IMR-90 (cell line): Measurements from ENCODE around the gene CIB2. TPM values are rescaled to one million over a fixed set of nuclear protein-coding genes. Genes with fewer than 3 reads are reported as not detected.
A peak's percentile ranks its signal among the peaks of the same experiment; 100 is the strongest.

ENCODE experiments used
- ATAC-seq: fragments of 200-7000 bp; cut with Tn5 transposase; 2 replicates; pipeline ENCODE4 v1.9.1; 2020; ENCODE audit warnings: low read depth, mild to moderate bottlenecking, moderate library complexity
- Bru-seq: library from RNA; stranded (reverse); fragments of 400-500 nt; gene quantifications from one replicate; lab custom pipeline; 2021; lab: Mats Ljungman, UMichigan
- BruChase-seq, 2 experiments: library from RNA; stranded (reverse); fragments of 400-500 nt; gene quantifications; one replicate each; lab custom pipeline; 2021; lab: Mats Ljungman, UMichigan
- BruUV-seq: library from RNA; stranded (reverse); fragments of 400-500 nt; replicated peaks from 2 replicates; lab custom pipeline; 2021; lab: Mats Ljungman, UMichigan
- CTCF ChIA-PET: fragments of 300-600 bp; formaldehyde crosslinking; extraction: SDS; loops from one replicate; lab custom pipeline; 2021; ENCODE audit warnings: antibody characterized with exemption; lab: Yijun Ruan, JAX
- POLR2A ChIA-PET: fragments of 300-600 bp; sonication (Branson Sonifier 250); formaldehyde crosslinking; loops from one replicate; lab custom pipeline; 2022; ENCODE audit warnings: antibody characterized with exemption; ENCODE audit not compliant: unreplicated experiment; lab: Charles Lee
- DNase-seq: peaks from one replicate; pipeline ENCODE4 v3.0.0; 2013
- H2AFZ ChIP-seq: replicated peaks from 2 replicates; pipeline ENCODE3; 2013; ENCODE audit warnings: low read length, mild to moderate bottlenecking; ENCODE audit not compliant: poor library complexity
- H2AK5ac ChIP-seq: 2 replicates; pipeline ENCODE4 v1.6.1; 2013; ENCODE audit warnings: low read depth, low read length, inconsistent platforms
- H2AK9ac ChIP-seq: replicated peaks from 2 replicates; pipeline ENCODE3; 2013; ENCODE audit warnings: mild to moderate bottlenecking, low read depth, low read length, moderate library complexity; ENCODE audit not compliant: poor library complexity
- H2BK120ac ChIP-seq: 2 replicates; pipeline ENCODE4 v1.6.1; 2013; ENCODE audit warnings: low read depth, low read length, inconsistent platforms
- H2BK15ac ChIP-seq: 3 replicates; pipeline ENCODE4 v1.6.1; 2013; ENCODE audit warnings: low read depth, low read length, inconsistent platforms
- H2BK20ac ChIP-seq: 2 replicates; pipeline ENCODE4 v1.6.1; 2013; ENCODE audit warnings: low read depth, mild to moderate bottlenecking, inconsistent platforms, low read length, moderate library complexity
- H2BK5ac ChIP-seq: 2 replicates; pipeline ENCODE4 v1.6.1; 2013; ENCODE audit warnings: mild to moderate bottlenecking, low read depth, low read length, inconsistent platforms; ENCODE audit not compliant: poor library complexity, severe bottlenecking
- H3K14ac ChIP-seq: replicated peaks from 2 replicates; pipeline ENCODE4 v1.6.1; 2013; ENCODE audit warnings: low read depth, low read length, inconsistent platforms
- H3K18ac ChIP-seq: 2 replicates; pipeline ENCODE4 v1.6.1; 2013; ENCODE audit warnings: low read depth, low read length, control low read depth
- H3K23ac ChIP-seq: 2 replicates; pipeline ENCODE4 v1.6.1; 2013; ENCODE audit warnings: low read depth, low read length, inconsistent platforms
- H3K27ac ChIP-seq: 2 replicates; pipeline ENCODE4 v1.5.1; 2013; ENCODE audit warnings: mild to moderate bottlenecking, control low read depth, low read length; ENCODE audit not compliant: insufficient read depth
- H3K27me3 ChIP-seq: 2 replicates; pipeline ENCODE4 v1.6.1; 2013; ENCODE audit warnings: low read length; ENCODE audit not compliant: control insufficient read depth, insufficient read depth
- H3K36me3 ChIP-seq: 2 replicates; pipeline ENCODE4 v1.6.1; 2013; ENCODE audit warnings: low read length, mixed read lengths; ENCODE audit not compliant: control insufficient read depth, insufficient read depth
- H3K4ac ChIP-seq: 2 replicates; pipeline ENCODE4 v1.6.1; 2013; ENCODE audit warnings: low read depth, low read length, inconsistent platforms
- H3K4me1 ChIP-seq: 2 replicates; pipeline ENCODE4 v1.6.1; 2013; ENCODE audit warnings: low read length, mixed read lengths; ENCODE audit not compliant: control insufficient read depth, insufficient read depth
- H3K4me2 ChIP-seq: 2 replicates; pipeline ENCODE4 v1.6.1; 2013; ENCODE audit warnings: low read depth, mild to moderate bottlenecking, control low read depth, low read length, moderate library complexity
- H3K4me3 ChIP-seq: 2 replicates; pipeline ENCODE4 v1.5.1; 2013; ENCODE audit warnings: low read depth, mild to moderate bottlenecking, control low read depth, low read length, moderate library complexity; ENCODE audit not compliant: insufficient read depth
- H3K56ac ChIP-seq: 2 replicates; pipeline ENCODE4 v1.6.1; 2013; ENCODE audit warnings: low read length, inconsistent platforms; ENCODE audit not compliant: insufficient read depth; ENCODE audit errors: extremely low read depth
- H3K79me1 ChIP-seq, 2 experiments: 2 replicates each; pipeline ENCODE4 v1.6.1; 2013; ENCODE audit warnings: low read length in 2 of 2, inconsistent platforms in 1 of 2, low read depth in 1 of 2
- H3K9ac ChIP-seq: 2 replicates; pipeline ENCODE4 v1.6.1; 2013; ENCODE audit warnings: low read depth, low read length, control low read depth
- H3K9me1 ChIP-seq: 2 replicates; pipeline ENCODE4 v1.6.1; 2013; ENCODE audit warnings: low read length, inconsistent platforms; ENCODE audit not compliant: insufficient read depth
- H3K9me3 ChIP-seq: 2 replicates; pipeline ENCODE4 v1.6.1; 2013; ENCODE audit warnings: low read length; ENCODE audit not compliant: control insufficient read depth, insufficient read depth
- H4K20me1 ChIP-seq: 2 replicates; pipeline ENCODE4 v1.6.1; 2013; ENCODE audit warnings: low read length, inconsistent platforms; ENCODE audit not compliant: insufficient read depth
- H4K5ac ChIP-seq: 2 replicates; pipeline ENCODE4 v1.6.1; 2013; ENCODE audit warnings: mild to moderate bottlenecking, low read depth, low read length, control low read depth
- H4K8ac ChIP-seq, 2 experiments: 2 replicates each; pipeline ENCODE4 v1.6.1; 2013; ENCODE audit warnings: low read depth in 2 of 2, low read length in 2 of 2, control low read depth in 1 of 2, inconsistent platforms in 1 of 2
- H4K91ac ChIP-seq: 2 replicates; pipeline ENCODE4 v1.6.1; 2013; ENCODE audit warnings: low read depth, low read length, inconsistent platforms; ENCODE audit not compliant: insufficient read depth
- CEBPB ChIP-seq: IDR thresholded peaks from 2 replicates; pipeline ENCODE4 v1.6.1; 2012; ENCODE audit warnings: low read depth, low read length, improper control_type of control experiment
- MAFK ChIP-seq: IDR thresholded peaks from 2 replicates; pipeline ENCODE4 v1.6.1; 2012; ENCODE audit warnings: low read depth, low read length, improper control_type of control experiment
- MAZ ChIP-seq: IDR thresholded peaks from 2 replicates; pipeline ENCODE4 v1.6.1; 2012; ENCODE audit warnings: low read depth, mild to moderate bottlenecking, low read length, improper control_type of control experiment, moderate library complexity, borderline replicate concordance
- POLR2A ChIP-seq: IDR thresholded peaks from 2 replicates; pipeline ENCODE4 v1.6.1; 2012; ENCODE audit warnings: mild to moderate bottlenecking, low read depth, low read length
- RAD21 ChIP-seq: IDR thresholded peaks from 2 replicates; pipeline ENCODE4 v1.6.1; 2012; ENCODE audit warnings: low read length, improper control_type of control experiment
- SMC3 ChIP-seq: fragments of 150-350 bp; IDR thresholded peaks from 2 replicates; pipeline ENCODE4 v1.6.1; 2016; ENCODE audit warnings: low read depth, mild to moderate bottlenecking, antibody characterized with exemption, low read length, moderate library complexity
- WGBS, 2 experiments: methylation state at CpG; one replicate each; pipeline versions ENCODE4 v1.1.5 to v1.1.7; 2013; ENCODE audit warnings: missing lambda C conversion rate in 2 of 2; ENCODE audit not compliant: insufficient read length in 1 of 2; ENCODE audit errors: extremely low coverage in 2 of 2; 5-methylcytosine and 5-hydroxymethylcytosine counted together
- dilution Hi-C: fragments of 300-500 bp; cut with HindIII; formaldehyde crosslinking; loops from one replicate; pipeline ENCODE4 v1.14.3; 2018; ENCODE audit warnings: low sequenced_read_pairs; ENCODE audit not compliant: unreplicated experiment
- in situ Hi-C: fragments of 300-500 bp; cut with MboI; formaldehyde crosslinking; loops from 3 replicates; pipeline ENCODE4 v1.14.3; 2019; ENCODE audit warnings: low sequenced_read_pairs, inconsistent platforms, mixed read lengths
- intact Hi-C: fragments of 100-400 bp; cut with micrococcal nuclease; formaldehyde crosslinking; loops from 2 replicates; pipeline ENCODE4 v1.10.0; 2022
- long read RNA-seq: library from polyadenylated mRNA; unstranded; transcript quantifications from one replicate; pipeline ENCODE4 v2.0.0, GENCODE V29; 2021; ENCODE audit not compliant: unreplicated experiment
- polyA plus RNA-seq, 3 experiments: library from polyadenylated mRNA; depleted of rRNA; stranded (reverse); fragments of >200 nt; gene quantifications; 2 replicates each; pipeline ENCODE4 v1.2.3, GENCODE V29; 2012; ENCODE audit warnings: low replicate concordance in 1 of 3
- total RNA-seq: library from RNA; depleted of rRNA; stranded (reverse); fragments of >200 nt; gene quantifications from 2 replicates; pipeline ENCODE4 v1.2.3, GENCODE V29; 2012; rRNA removed
- TF ChIP-seq, protein P1 (sequence below): fragments of 150-350 bp; IDR thresholded peaks from 2 replicates; pipeline ENCODE4 v1.6.1; 2016; ENCODE audit warnings: low read depth, mild to moderate bottlenecking, low read length, moderate library complexity, borderline replicate concordance
- TF ChIP-seq, protein P2 (sequence below): conservative IDR thresholded peaks from 2 replicates; pipeline ENCODE4 v1.5.1; 2012; ENCODE audit warnings: mild to moderate bottlenecking, low read depth, low read length, improper control_type of control experiment

The CIB2 gene
- total RNA-seq (2.2 and 2.5 TPM in 2 replicates), polyA plus RNA-seq (2012; rRNA removed) (2.4 and 2.8 TPM in 2 replicates), Bru-seq, nascent RNA (percentile 30 among the genes with signal in this experiment), BruChase-seq, experiment 1, labeled RNA remaining after a 6-hour chase (percentile 23 among the genes with signal in this experiment), BruChase-seq, experiment 2, labeled RNA remaining after a 2-hour chase (percentile 25 among the genes with signal in this experiment)
- polyA plus RNA-seq (2012; cell fraction: cytosol; rRNA removed) = 2.5 and 3.1 TPM in 2 replicates
- 0.83 and 2.3 TPM in 2 replicates for polyA plus RNA-seq (2012; cell fraction: nucleus; rRNA removed; ENCODE audit: low replicate concordance)
- long read RNA-seq, partial matches to known transcripts = 0 of 6 reads
- long read RNA-seq, other reads (novel, unspliced or antisense) = 5 of 6 reads

DNA sequence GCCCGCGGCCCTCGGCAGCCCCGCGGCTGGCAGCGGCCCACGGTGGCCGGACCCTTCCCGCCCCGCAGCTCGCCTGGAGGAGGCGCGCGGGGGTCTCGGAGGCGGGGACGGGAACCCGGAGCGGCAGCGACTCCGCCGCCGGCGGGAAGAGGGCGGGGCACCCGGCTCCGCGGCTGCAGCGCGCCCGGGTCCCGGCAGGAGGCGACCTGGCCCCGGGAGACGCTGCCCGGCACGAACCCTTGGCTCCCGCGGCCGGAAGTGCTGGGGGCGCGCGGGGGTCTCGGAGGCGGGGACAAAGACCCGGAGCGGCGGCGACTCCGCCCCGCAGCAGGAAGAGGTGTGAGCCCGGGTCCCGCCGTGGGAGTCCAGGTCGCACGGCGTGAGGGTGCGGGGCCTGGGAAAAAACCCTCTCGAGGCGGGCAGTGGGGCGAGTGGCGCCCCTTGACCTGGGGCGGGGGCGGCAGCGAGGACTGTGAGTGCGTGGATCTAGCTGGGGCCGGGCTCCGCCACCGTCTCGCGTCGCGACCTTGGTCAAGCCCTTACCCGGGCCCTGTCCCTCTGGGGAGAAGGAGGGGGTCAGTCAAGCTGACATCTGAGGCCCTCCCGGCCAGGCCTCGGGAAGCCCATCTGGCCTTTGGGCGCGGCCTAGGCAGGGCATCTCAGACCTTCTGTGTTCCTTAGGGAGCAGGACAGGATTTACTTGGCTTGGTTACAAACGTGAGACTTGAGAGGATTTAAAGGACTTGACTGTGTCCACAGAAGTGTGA lies at the start of gene CIB2:
Gene CIB2 (minus strand): TSS at position 151 of the 767 bp plus-strand sequence. CDS start 230 bp downstream, outside the sequence.
- H3K9me3 ChIP-seq = no peaks in the 10 kb centered on the region
- POLR2A ChIA-PET = no interaction called here
- H2AFZ ChIP-seq = peak within 1 kb of the TSS; percentile 96
- 1% methylated on average over 16 of the region's 79 CpGs; no CpG with 5 or more reads in 1 of the 2 experiments for WGBS, 2 experiments
- peak within 1 kb of the TSS; percentile 39 for H4K91ac ChIP-seq
- intact Hi-C loops = loop anchor here (5.0 kb wide), 1 partner anchor 111 kb away; no protein-coding TSS in a partner anchor
- peak within 1 kb of the TSS; percentile 1 for H2BK5ac ChIP-seq
- peak; percentile 41 for DNase-seq
- in situ Hi-C loops = no loop called here
- H3K4me1 ChIP-seq = peaks cover 4% of the 10 kb centered on the region
- H2BK20ac ChIP-seq = peak within 1 kb of the TSS; percentile 20; the same call in 1 of the 2 replicates
- no peaks in the 10 kb centered on the region for H3K27me3 ChIP-seq
- peak within 1 kb of the TSS; percentile 87 for H3K4ac ChIP-seq
- peak within 1 kb of the TSS; percentile 39; the same call in 1 of the 2 replicates for H2BK120ac ChIP-seq
- H3K18ac ChIP-seq = peak within 1 kb of the TSS; percentile 78
- peak within 1 kb of the TSS; percentile 63 for H3K4me3 ChIP-seq
- H3K4me2 ChIP-seq = peak within 1 kb of the TSS; percentile 76
- no TSS peak for BruUV-seq
- peak within 1 kb of the TSS; percentile 61 for H4K5ac ChIP-seq
- H3K14ac ChIP-seq = peak within 1 kb of the TSS; percentile 39
- H4K8ac ChIP-seq = peak within 1 kb of the TSS; percentile 79 to 84
- ATAC-seq = peak; percentile 96
- peaks cover 3% of the 10 kb centered on the region for H3K9me1 ChIP-seq
- peak within 1 kb of the TSS; percentile 5; the same call in 1 of the 2 replicates for H3K56ac ChIP-seq
- CTCF ChIA-PET = interaction anchor here (0.9 to 1.8 kb wide), 4 partner anchors 8 to 173 kb away, joined by 3 read pairs; no protein-coding TSS in a partner anchor
- H3K9ac ChIP-seq = peak within 1 kb of the TSS; percentile 82
- peak within 1 kb of the TSS; percentile 63 for H2AK9ac ChIP-seq
- peak within 1 kb of the TSS; percentile 38 for H3K27ac ChIP-seq
- TF ChIP-seq MAFK (no peak), RAD21 (peak; percentile 56), CEBPB (no peak), POLR2A (0 out of 2 replicates have a peak, but pooled peaks have one; percentile 30), MAZ (peak; percentile 81; the same call in 1 of the 2 replicates), SMC3 (peak; percentile 56)
- TF ChIP-seq, protein P1, sequence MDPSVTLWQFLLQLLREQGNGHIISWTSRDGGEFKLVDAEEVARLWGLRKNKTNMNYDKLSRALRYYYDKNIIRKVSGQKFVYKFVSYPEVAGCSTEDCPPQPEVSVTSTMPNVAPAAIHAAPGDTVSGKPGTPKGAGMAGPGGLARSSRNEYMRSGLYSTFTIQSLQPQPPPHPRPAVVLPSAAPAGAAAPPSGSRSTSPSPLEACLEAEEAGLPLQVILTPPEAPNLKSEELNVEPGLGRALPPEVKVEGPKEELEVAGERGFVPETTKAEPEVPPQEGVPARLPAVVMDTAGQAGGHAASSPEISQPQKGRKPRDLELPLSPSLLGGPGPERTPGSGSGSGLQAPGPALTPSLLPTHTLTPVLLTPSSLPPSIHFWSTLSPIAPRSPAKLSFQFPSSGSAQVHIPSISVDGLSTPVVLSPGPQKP = no peak
- TF ChIP-seq, protein P2, sequence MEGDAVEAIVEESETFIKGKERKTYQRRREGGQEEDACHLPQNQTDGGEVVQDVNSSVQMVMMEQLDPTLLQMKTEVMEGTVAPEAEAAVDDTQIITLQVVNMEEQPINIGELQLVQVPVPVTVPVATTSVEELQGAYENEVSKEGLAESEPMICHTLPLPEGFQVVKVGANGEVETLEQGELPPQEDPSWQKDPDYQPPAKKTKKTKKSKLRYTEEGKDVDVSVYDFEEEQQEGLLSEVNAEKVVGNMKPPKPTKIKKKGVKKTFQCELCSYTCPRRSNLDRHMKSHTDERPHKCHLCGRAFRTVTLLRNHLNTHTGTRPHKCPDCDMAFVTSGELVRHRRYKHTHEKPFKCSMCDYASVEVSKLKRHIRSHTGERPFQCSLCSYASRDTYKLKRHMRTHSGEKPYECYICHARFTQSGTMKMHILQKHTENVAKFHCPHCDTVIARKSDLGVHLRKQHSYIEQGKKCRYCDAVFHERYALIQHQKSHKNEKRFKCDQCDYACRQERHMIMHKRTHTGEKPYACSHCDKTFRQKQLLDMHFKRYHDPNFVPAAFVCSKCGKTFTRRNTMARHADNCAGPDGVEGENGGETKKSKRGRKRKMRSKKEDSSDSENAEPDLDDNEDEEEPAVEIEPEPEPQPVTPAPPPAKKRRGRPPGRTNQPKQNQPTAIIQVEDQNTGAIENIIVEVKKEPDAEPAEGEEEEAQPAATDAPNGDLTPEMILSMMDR = peak; percentile 72
- no peaks in the 10 kb centered on the region for H3K79me1 ChIP-seq
- no peaks in the 10 kb centered on the region for H3K36me3 ChIP-seq
- dilution Hi-C loops = no loop called here
- 0 out of 2 replicates have a peak, but pooled peaks cover 6% of the 10 kb centered on the region for H4K20me1 ChIP-seq
- H3K23ac ChIP-seq = peak within 1 kb of the TSS; percentile 54
- no peak within 1 kb of the TSS; the same call in 1 of the 2 replicates for H2AK5ac ChIP-seq
- peak within 1 kb of the TSS; percentile 3; the same call in 1 of the 3 replicates for H2BK15ac ChIP-seq
